ENCODE data around the gene PCDHB6.
"Not testable (repeated sequence)": the region's sequence is repeated elsewhere in the genome, so short reads cannot be mapped to it uniquely, and the experiment has no call there.

PCDHB6 gene

GRCh38 chr5:141149812-141150211 lies at the start of gene PCDHB6:
Gene PCDHB6 (plus strand): TSS chr5:141150057. CDS start chr5:141150258, 201 bp downstream.
- DNase-seq, result no peak

DNA sequence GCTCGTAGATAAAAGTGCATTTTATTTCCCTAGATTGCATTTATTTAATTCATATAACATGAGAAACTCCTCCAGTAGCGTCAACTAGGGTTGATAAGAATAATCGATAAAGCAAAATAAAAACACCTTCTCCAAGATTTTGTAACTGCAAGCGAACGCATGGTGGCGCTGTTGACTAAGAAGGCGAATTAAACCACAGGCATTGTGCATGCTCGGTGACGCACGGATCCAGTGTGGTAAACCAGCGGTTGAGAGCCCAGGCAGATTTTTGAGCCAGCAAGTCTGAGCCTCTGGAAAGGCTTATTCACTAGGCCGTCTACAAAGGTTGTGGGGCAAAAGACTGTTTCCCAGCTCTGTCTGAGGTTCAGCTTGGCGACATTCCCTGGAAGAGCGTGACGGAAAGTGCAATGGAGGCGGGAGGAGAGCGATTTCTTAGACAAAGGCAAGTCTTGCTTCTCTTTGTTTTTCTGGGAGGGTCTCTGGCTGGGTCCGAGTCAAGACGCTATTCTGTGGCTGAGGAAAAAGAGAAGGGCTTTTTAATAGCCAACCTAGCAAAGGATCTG lies 49.5 kb upstream of the PCDHB6 start, which contains the start of gene PCDHB3:
Gene PCDHB3, plus strand, starts transcription at position 231 of the 563 bp plus-strand sequence. Its CDS starts 177 bp downstream, at position 408.
- DNase-seq, result peak; percentile 41

DNA sequence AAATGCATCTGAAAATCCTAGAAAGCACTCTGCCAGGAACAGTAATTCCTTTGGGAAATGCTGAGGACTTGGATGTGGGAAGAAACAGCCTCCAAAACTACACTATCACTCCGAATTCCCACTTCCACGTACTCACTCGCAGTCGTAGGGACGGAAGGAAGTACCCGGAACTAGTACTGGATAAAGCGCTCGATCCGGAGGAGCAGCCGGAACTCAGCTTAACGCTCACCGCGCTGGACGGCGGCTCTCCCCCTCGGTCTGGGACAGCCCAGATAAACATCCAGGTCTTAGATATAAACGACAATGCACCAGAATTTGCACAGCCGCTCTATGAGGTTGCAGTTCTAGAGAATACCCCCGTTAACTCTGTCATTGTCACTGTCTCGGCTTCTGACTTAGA lies 48.8 kb upstream of the PCDHB6 start:
- no peak for DNase-seq

DNA sequence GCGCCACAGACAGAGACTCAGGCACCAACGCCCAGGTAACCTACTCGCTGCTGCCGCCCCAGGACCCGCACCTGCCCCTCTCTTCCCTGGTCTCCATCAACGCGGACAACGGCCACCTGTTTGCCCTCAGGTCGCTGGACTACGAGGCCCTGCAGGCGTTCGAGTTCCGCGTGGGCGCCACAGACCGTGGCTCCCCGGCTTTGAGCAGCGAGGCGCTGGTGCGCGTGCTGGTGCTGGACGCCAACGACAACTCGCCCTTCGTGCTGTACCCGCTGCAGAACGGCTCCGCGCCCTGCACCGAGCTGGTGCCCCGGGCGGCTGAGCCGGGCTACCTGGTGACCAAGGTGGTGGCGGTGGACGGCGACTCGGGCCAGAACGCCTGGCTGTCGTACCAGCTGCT lies 47.8 kb upstream of the PCDHB6 start:
- DNase-seq, result not testable (repeated sequence)

DNA sequence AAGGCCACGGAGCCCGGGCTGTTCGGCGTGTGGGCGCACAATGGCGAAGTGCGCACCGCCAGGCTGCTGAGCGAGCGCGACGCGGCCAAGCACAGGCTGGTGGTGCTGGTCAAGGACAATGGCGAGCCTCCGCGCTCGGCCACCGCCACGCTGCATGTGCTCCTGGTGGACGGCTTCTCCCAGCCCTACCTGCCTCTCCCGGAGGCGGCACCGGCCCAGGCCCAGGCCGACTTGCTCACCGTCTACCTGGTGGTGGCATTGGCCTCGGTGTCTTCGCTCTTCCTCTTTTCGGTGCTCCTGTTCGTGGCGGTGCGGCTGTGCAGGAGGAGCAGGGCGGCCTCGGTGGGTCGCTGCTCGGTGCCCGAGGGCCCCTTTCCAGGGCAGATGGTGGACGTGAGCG lies 47.4 kb upstream of the PCDHB6 start:
- not testable (repeated sequence) for DNase-seq

DNA sequence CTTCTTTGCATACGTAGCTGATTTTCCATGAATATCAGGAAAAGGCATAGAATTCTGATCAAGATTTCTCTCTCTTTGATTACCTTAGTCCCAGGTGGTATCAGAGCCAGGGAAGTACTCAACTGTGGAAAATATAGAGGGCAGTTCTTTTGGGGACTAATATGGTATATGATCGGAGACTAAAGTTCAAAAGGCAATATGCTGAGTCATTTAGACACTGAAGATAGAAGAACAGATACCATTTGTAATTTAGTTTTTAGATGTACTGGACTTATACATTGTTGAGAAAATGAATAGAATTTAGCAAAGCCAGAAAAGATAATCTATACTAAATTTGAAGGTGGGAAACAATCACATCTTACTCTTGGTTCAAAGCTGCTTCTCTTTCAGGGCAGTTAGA lies 44.5 kb upstream of the PCDHB6 start:
- DNase-seq, result no peak

- no peak for DNase-seq
These were observed 30.6 kb upstream of the PCDHB6 start for GRCh38 chr5:141119250-141119649.

DNA sequence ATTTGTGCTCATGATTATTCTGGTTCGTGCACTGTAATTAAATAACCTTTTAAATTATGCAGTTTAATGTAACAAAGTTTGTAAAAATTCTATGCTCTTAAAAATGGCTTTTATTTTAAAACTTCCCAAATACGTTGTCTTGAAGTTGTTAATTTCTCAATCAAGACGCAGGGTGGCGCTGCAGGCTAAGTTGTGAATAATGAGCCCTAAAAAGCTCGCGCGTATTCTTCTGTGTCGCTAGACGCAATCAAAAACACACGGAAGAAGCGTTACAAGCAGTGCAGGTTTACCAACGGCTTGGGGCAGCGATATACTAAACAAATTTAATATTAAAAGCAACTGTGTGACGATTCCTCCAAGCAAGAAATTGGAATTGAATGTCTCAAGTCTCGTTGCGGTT lies 28.3 kb upstream of the PCDHB6 start, which contains the start of gene PCDHB4:
Gene PCDHB4, plus strand, starts transcription at position 256 of the 400 bp plus-strand sequence. CDS start 181 bp downstream, outside the sequence.
- DNase-seq, result no peak

GRCh38 chr5:141121985-141122384 lies 27.9 kb upstream of the PCDHB6 start:
- DNase-seq, result no peak

GRCh38 chr5:141123396-141124135 lies 26.3 kb upstream of the PCDHB6 start:
- DNase-seq, result not testable (repeated sequence)

GRCh38 chr5:141127305-141127704 lies 22.6 kb upstream of the PCDHB6 start:
- no peak for DNase-seq

DNA sequence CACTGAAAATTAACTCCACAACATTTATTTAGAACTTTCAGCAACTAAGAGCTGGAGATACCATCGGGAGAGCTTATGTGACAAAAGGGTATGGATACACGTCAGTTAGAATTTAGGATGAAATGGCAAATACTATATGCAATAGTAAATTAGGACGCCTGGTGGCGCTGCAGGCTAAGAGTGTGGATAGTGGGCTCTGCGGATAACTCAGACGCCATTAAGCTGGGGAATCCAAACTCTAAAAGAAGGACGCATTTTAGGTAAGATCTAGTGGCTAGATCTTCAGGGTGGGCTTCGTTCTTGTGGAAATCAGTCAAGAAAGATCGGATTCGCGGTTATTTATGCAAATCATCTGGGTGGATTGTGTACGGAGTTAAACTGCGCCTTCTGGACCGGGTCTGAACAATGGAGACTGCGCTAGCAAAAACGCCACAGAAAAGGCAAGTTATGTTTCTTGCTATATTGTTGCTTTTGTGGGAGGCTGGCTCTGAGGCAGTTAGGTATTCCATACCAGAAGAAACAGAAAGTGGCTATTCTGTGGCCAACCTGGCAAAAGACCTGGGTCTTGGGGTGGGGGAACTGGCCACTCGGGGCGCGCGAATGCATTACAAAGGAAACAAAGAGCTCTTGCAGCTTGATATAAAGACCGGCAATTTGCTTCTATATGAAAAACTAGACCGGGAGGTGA lies 14.7 kb upstream of the PCDHB6 start, which contains the start of gene PCDHB5:
Gene PCDHB5, plus strand, starts transcription at position 177 of the 688 bp plus-strand sequence. Its CDS starts 229 bp downstream, at position 406.
- peak; percentile 1 for DNase-seq

- no peak for DNase-seq
These were observed 14.1 kb upstream of the PCDHB6 start for GRCh38 chr5:141135718-141136266.

GRCh38 chr5:141137346-141137745 lies 12.5 kb upstream of the PCDHB6 start:
- not testable (repeated sequence) for DNase-seq

- DNase-seq, result no peak
These were observed 551 bp downstream of the PCDHB6 start for GRCh38 chr5:141150224-141150992.

DNA sequence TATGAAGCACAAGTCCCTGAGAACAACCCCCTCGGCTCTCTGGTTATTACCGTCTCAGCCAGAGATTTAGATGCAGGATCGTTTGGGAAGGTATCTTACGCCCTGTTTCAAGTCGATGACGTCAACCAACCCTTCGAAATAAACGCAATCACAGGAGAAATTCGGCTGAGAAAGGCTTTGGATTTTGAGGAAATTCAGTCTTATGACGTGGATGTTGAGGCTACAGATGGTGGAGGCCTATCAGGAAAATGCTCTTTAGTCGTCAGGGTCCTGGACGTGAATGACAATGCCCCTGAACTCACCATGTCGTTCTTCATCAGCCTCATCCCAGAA lies 1.1 kb downstream of the PCDHB6 start:
- DNase-seq, result no peak

GRCh38 chr5:141151632-141152031 lies 1.8 kb downstream of the PCDHB6 start:
- not testable (repeated sequence) for DNase-seq

DNA sequence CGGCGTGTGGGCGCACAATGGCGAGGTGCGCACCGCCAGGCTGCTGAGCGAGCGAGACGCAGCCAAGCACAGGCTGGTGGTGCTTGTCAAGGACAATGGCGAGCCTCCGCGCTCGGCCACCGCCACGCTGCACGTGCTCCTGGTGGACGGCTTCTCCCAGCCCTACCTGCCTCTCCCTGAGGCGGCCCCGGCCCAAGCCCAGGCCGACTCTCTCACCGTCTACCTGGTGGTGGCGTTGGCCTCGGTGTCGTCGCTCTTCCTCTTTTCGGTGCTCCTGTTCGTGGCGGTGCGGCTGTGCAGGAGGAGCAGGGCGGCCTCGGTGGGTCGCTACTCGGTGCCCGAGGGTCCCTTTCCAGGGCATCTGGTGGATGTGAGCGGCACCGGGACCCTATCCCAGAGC lies 2.2 kb downstream of the PCDHB6 start:
- DNase-seq, result not testable (repeated sequence)

GRCh38 chr5:141155540-141156374 lies 5.9 kb downstream of the PCDHB6 start:
- no peak for DNase-seq

GRCh38 chr5:141157356-141157755 lies 7.5 kb downstream of the PCDHB6 start:
- DNase-seq, result not testable (repeated sequence)

GRCh38 chr5:141157901-141158300 lies 8.0 kb downstream of the PCDHB6 start:
- not testable (repeated sequence) for DNase-seq

Data from fibroblast of upper back skin (primary cell).